ENCODE results near the gene PXT1. TPM values are rescaled to one million over a fixed set of nuclear protein-coding genes. Genes with fewer than 3 reads are reported as not detected.

PXT1 gene
- total and polyA plus RNA-seq, 2 donors (not counting 1 experiment from before 2014, with no cell fraction given): 0.52 TPM; not detected in 1

DNA sequence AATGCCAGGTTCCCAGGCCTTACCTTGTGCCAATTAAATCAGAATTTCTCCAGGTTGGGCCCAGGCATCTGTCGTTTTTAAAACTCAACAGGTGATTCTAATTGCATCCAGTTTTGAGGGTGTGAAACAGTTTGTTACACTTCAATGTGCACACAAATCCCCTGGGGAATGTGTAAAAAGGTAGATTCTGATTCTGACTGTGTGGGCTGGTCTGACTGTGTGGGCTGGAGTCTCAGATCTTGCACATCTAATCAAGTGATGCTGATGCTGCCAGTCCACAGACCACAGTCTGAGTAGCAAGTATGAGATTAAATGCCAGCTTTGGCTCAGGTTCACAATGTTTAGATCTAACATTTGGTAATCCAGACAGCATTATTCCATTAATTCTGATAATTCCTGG, 42.7 kb downstream of the PXT1 start:
- Histone ChIP-seq H2AFZ (ENCODE audit: insufficient read depth, low read depth, low read length, poor library complexity, severe bottlenecking) (no peak overlapping the region), H3K27me3 (replicated peaks in 1 of 4; ENCODE audit: control extremely low read depth in 1 of 4, control insufficient read depth in 3 of 4, insufficient read depth in 4 of 4, low read length in 3 of 4) (no peaks in the 10 kb centered on the region), H3K79me2 (ENCODE audit: control insufficient read depth, insufficient read depth, low read length) (no peaks in the 10 kb centered on the region), H3K9me3 (ENCODE audit: control extremely low read depth in 1 of 3, control insufficient read depth in 2 of 3, insufficient read depth in 1 of 3, low read length in 2 of 3) (no peaks in the 10 kb centered on the region), H4K20me1 (ENCODE audit: control insufficient read depth, insufficient read depth, low read length, poor library complexity, severe bottlenecking) (no peaks in the 10 kb centered on the region), H3K36me3 (replicated peaks in 1 of 2; ENCODE audit: control extremely low read depth in 1 of 2, control insufficient read depth in 1 of 2, extremely low read depth in 1 of 2, insufficient read depth in 2 of 2, low read length in 1 of 2) (no peaks in the 10 kb centered on the region), H3K9ac (ENCODE audit: low read length) (no peak overlapping the region), H3K4me1 (ENCODE audit: control insufficient read depth in 2 of 2, insufficient read depth in 2 of 2, low read length in 2 of 2) (no peaks in the 10 kb centered on the region), H3K4me2 (replicated peaks; ENCODE audit: low read depth, low read length, poor library complexity, severe bottlenecking) (no peak overlapping the region), H3K4me3 (ENCODE audit: control extremely low read depth in 1 of 5, extremely low read depth in 1 of 5, insufficient read depth in 1 of 5, low read depth in 2 of 5, low read length in 4 of 5) (no peak overlapping the region), H3K27ac (ENCODE audit: low read length in 2 of 2) (no peak overlapping the region)
- H3K4me3 Mint-ChIP-seq: no peak overlapping the region
- WGBS (ENCODE audit: insufficient coverage): 80% methylated on average over 1 of the region's 1 CpG
- POLR2A ChIA-PET: no interaction called here
- no peak for ATAC-seq (ENCODE audit: low read depth)
- TF ChIP-seq, protein P1, sequence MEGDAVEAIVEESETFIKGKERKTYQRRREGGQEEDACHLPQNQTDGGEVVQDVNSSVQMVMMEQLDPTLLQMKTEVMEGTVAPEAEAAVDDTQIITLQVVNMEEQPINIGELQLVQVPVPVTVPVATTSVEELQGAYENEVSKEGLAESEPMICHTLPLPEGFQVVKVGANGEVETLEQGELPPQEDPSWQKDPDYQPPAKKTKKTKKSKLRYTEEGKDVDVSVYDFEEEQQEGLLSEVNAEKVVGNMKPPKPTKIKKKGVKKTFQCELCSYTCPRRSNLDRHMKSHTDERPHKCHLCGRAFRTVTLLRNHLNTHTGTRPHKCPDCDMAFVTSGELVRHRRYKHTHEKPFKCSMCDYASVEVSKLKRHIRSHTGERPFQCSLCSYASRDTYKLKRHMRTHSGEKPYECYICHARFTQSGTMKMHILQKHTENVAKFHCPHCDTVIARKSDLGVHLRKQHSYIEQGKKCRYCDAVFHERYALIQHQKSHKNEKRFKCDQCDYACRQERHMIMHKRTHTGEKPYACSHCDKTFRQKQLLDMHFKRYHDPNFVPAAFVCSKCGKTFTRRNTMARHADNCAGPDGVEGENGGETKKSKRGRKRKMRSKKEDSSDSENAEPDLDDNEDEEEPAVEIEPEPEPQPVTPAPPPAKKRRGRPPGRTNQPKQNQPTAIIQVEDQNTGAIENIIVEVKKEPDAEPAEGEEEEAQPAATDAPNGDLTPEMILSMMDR (IDR thresholded peaks at IDR 0.05): no peak
- TF ChIP-seq EZH2 (IDR thresholded peaks at IDR 0.05; ENCODE audit: borderline replicate concordance, insufficient read depth, low read depth, low read length, poor library complexity, severe bottlenecking): no peak
- DNase-seq: no peak
- no peaks in the 10 kb centered on the region for H3K9me3 Mint-ChIP-seq (ENCODE audit: insufficient read depth)
- H3K4me1 Mint-ChIP-seq: peaks cover 4% of the 10 kb centered on the region
- H3K27me3 Mint-ChIP-seq: peaks cover 9% of the 10 kb centered on the region
- CTCF ChIA-PET: no interaction called here
- no peak overlapping the region for H3K27ac Mint-ChIP-seq
- intact Hi-C loops (cut with micrococcal nuclease): no loop called here

DNA sequence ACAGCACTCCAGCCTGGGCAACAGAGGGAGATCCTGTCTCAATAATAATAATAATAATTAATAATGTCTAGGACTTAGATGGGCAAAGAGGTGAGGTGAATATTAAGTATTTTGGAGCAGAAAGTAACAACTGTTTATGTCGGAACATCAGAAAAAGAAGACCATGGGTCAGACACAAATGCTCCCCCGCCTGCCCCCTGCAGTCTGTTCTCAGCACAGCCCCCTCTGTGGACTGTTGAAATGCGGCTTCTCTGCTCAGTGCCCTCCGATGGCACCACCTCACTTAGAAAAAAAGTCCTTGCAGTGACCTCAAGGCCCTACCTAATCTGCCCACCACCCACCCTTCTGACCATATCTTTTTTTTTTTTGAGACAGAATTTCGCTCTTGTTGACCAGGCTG, 50.0 kb downstream of the PXT1 start:
- Histone ChIP-seq H2AFZ (ENCODE audit: insufficient read depth, low read depth, low read length, poor library complexity, severe bottlenecking) (no peak overlapping the region), H3K79me2 (ENCODE audit: control insufficient read depth, insufficient read depth, low read length) (no peaks in the 10 kb centered on the region), H3K27me3 (replicated peaks in 1 of 4; ENCODE audit: control extremely low read depth in 1 of 4, control insufficient read depth in 3 of 4, insufficient read depth in 4 of 4, low read length in 3 of 4) (peaks cover 0 to 25% (median 7%) of the 10 kb centered on the region in 4 experiments), H3K36me3 (replicated peaks in 1 of 2; ENCODE audit: control extremely low read depth in 1 of 2, control insufficient read depth in 1 of 2, extremely low read depth in 1 of 2, insufficient read depth in 2 of 2, low read length in 1 of 2) (no peaks in the 10 kb centered on the region), H3K4me2 (replicated peaks; ENCODE audit: low read depth, low read length, poor library complexity, severe bottlenecking) (no peak overlapping the region), H3K9me3 (ENCODE audit: control extremely low read depth in 1 of 3, control insufficient read depth in 2 of 3, insufficient read depth in 1 of 3, low read length in 2 of 3) (no peaks in the 10 kb centered on the region), H3K4me1 (ENCODE audit: control insufficient read depth in 2 of 2, insufficient read depth in 2 of 2, low read length in 2 of 2) (peaks cover 7 to 8% of the 10 kb centered on the region in 2 donors), H3K4me3 (ENCODE audit: control extremely low read depth in 1 of 5, extremely low read depth in 1 of 5, insufficient read depth in 1 of 5, low read depth in 2 of 5, low read length in 4 of 5) (no peak overlapping the region), H4K20me1 (ENCODE audit: control insufficient read depth, insufficient read depth, low read length, poor library complexity, severe bottlenecking) (no peaks in the 10 kb centered on the region), H3K27ac (ENCODE audit: low read length in 2 of 2) (no peak overlapping the region), H3K9ac (ENCODE audit: low read length) (no peak overlapping the region)
- Mint-ChIP-seq H3K27ac (no peak overlapping the region), H3K4me1 (peaks cover 6% of the 10 kb centered on the region), H3K4me3 (no peak overlapping the region), H3K27me3 (peaks cover 22% of the 10 kb centered on the region), H3K9me3 (ENCODE audit: insufficient read depth) (no peaks in the 10 kb centered on the region)
- intact Hi-C loops (cut with micrococcal nuclease): no loop called here
- 100% methylated on average over 5 of the region's 5 CpGs for WGBS (ENCODE audit: insufficient coverage)
- DNase-seq (no peak), ATAC-seq (ENCODE audit: low read depth) (no peak)
- TF ChIP-seq, protein P1 (IDR thresholded peaks at IDR 0.05): no peak
- no peak for TF ChIP-seq EZH2 (IDR thresholded peaks at IDR 0.05; ENCODE audit: borderline replicate concordance, insufficient read depth, low read depth, low read length, poor library complexity, severe bottlenecking)
- POLR2A ChIA-PET: no interaction called here
- CTCF ChIA-PET: no interaction called here
